ENCODE data around the gene ZBTB48. TPM values are rescaled to one million over a fixed set of nuclear protein-coding genes. Genes with fewer than 3 reads are reported as not detected.

ZBTB48 gene
- total RNA-seq, 1 donor from 2014 or later, result 20.0 TPM

DNA sequence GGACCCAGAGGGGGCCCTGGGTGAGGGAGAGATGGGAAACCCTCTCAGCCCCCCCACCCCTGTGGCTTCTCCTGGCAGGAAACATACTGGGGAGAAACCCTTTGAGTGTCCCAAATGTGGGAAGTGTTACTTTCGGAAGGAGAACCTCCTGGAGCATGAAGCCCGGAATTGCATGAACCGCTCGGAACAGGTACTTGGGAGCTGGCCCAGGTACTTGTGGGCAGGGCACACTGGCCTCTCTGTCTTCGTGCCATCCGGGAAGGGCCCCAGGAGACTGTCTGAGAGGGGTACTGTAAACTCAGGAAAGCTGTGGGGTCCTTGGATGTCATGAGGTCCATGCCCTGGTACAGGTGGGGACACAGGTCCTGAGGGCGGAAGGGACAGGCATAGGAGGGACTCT lies 6.0 kb downstream of the ZBTB48 start:
- Histone ChIP-seq H2AFZ (ENCODE audit: low read depth, low read length) (no peak overlapping the region), H3K27me3 (ENCODE audit: insufficient read depth, low read length) (no peaks in the 10 kb centered on the region), H3K4me1 (ENCODE audit: insufficient read depth, low read length) (peaks cover 3% of the 10 kb centered on the region), H4K20me1 (ENCODE audit: insufficient read depth, low read length) (peaks cover 72% of the 10 kb centered on the region), H3K4me2 (ENCODE audit: low read length) (no peak overlapping the region), H3K79me2 (ENCODE audit: insufficient read depth, low read length) (peaks cover 30% of the 10 kb centered on the region), H3K36me3 (ENCODE audit: insufficient read depth, low read length) (peaks cover 7% of the 10 kb centered on the region), H3K9me3 (ENCODE audit: insufficient read depth, low read depth, low read length) (no peaks in the 10 kb centered on the region), H3K4me3 (ENCODE audit: insufficient read depth, low read depth, low read length) (no peak overlapping the region), H3K9ac (ENCODE audit: low read length) (no peak overlapping the region), H3K27ac (ENCODE audit: low read depth, low read length) (no peak overlapping the region)
- DNase-seq (ENCODE audit: low read depth) (no peak), FAIRE-seq (no peak)
- Mint-ChIP-seq H3K27me3 (ENCODE audit: low read depth, unreplicated experiment) (no peaks in the 10 kb centered on the region), H3K27ac (ENCODE audit: unreplicated experiment) (no peak overlapping the region), H3K4me3 (ENCODE audit: unreplicated experiment) (no peak overlapping the region), H3K36me3 (ENCODE audit: low read depth, unreplicated experiment) (peaks cover 15% of the 10 kb centered on the region), H3K4me1 (ENCODE audit: low read depth, unreplicated experiment) (peaks cover 11% of the 10 kb centered on the region), H3K9me3 (ENCODE audit: unreplicated experiment) (no peaks in the 10 kb centered on the region)
- TF ChIP-seq, protein P1, sequence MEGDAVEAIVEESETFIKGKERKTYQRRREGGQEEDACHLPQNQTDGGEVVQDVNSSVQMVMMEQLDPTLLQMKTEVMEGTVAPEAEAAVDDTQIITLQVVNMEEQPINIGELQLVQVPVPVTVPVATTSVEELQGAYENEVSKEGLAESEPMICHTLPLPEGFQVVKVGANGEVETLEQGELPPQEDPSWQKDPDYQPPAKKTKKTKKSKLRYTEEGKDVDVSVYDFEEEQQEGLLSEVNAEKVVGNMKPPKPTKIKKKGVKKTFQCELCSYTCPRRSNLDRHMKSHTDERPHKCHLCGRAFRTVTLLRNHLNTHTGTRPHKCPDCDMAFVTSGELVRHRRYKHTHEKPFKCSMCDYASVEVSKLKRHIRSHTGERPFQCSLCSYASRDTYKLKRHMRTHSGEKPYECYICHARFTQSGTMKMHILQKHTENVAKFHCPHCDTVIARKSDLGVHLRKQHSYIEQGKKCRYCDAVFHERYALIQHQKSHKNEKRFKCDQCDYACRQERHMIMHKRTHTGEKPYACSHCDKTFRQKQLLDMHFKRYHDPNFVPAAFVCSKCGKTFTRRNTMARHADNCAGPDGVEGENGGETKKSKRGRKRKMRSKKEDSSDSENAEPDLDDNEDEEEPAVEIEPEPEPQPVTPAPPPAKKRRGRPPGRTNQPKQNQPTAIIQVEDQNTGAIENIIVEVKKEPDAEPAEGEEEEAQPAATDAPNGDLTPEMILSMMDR (IDR thresholded peaks at IDR 0.05; ENCODE audit: insufficient read depth, low read depth, low read length), result no peak
- TF ChIP-seq EZH2 (IDR thresholded peaks at IDR 0.05; ENCODE audit: insufficient read depth, low read length), result no peak

DNA sequence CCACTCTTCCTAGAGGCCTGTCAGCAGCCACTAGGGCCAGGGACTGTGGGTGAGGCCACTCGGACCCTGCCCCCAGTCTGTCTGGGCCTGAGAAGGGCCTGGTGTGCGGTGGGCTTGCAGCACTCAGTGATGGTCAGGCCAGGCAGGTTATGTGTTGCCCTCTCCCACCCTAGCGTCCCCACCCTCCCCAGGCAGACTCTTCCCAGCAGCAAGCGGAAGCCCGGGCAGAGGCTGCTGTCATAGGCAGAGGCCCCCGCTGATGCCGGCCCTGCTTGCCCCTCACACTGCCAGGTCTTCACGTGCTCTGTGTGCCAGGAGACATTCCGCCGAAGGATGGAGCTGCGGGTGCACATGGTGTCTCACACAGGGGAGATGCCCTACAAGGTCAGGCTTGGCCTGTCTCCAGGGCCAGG lies 6.6 kb downstream of the ZBTB48 start:
- Mint-ChIP-seq H3K27me3 (ENCODE audit: low read depth, unreplicated experiment) (no peaks in the 10 kb centered on the region), H3K4me1 (ENCODE audit: low read depth, unreplicated experiment) (peaks cover 8% of the 10 kb centered on the region), H3K36me3 (ENCODE audit: low read depth, unreplicated experiment) (peaks cover 15% of the 10 kb centered on the region), H3K27ac (ENCODE audit: unreplicated experiment) (no peak overlapping the region), H3K9me3 (ENCODE audit: unreplicated experiment) (no peaks in the 10 kb centered on the region), H3K4me3 (ENCODE audit: unreplicated experiment) (no peak overlapping the region)
- no peak overlapping the region for H2AFZ ChIP-seq (ENCODE audit: low read depth, low read length)
- DNase-seq (ENCODE audit: low read depth) (no peak), FAIRE-seq (no peak)
- H3K36me3 ChIP-seq (ENCODE audit: insufficient read depth, low read length), result peaks cover 7% of the 10 kb centered on the region
- H3K27me3 ChIP-seq (ENCODE audit: insufficient read depth, low read length), result no peaks in the 10 kb centered on the region
- H3K79me2 ChIP-seq (ENCODE audit: insufficient read depth, low read length), result peaks cover 30% of the 10 kb centered on the region
- H4K20me1 ChIP-seq (ENCODE audit: insufficient read depth, low read length), result peaks cover 72% of the 10 kb centered on the region
- no peak overlapping the region for H3K27ac ChIP-seq (ENCODE audit: low read depth, low read length)
- H3K4me3 ChIP-seq (ENCODE audit: insufficient read depth, low read depth, low read length), result no peak overlapping the region
- H3K9ac ChIP-seq (ENCODE audit: low read length), result no peak overlapping the region
- H3K4me1 ChIP-seq (ENCODE audit: insufficient read depth, low read length), result no peaks in the 10 kb centered on the region
- TF ChIP-seq, protein P1 (IDR thresholded peaks at IDR 0.05; ENCODE audit: insufficient read depth, low read depth, low read length), result no peak
- no peak for TF ChIP-seq EZH2 (IDR thresholded peaks at IDR 0.05; ENCODE audit: insufficient read depth, low read length)
- H3K9me3 ChIP-seq (ENCODE audit: insufficient read depth, low read depth, low read length), result no peaks in the 10 kb centered on the region
- H3K4me2 ChIP-seq (ENCODE audit: low read length), result no peak overlapping the region

DNA sequence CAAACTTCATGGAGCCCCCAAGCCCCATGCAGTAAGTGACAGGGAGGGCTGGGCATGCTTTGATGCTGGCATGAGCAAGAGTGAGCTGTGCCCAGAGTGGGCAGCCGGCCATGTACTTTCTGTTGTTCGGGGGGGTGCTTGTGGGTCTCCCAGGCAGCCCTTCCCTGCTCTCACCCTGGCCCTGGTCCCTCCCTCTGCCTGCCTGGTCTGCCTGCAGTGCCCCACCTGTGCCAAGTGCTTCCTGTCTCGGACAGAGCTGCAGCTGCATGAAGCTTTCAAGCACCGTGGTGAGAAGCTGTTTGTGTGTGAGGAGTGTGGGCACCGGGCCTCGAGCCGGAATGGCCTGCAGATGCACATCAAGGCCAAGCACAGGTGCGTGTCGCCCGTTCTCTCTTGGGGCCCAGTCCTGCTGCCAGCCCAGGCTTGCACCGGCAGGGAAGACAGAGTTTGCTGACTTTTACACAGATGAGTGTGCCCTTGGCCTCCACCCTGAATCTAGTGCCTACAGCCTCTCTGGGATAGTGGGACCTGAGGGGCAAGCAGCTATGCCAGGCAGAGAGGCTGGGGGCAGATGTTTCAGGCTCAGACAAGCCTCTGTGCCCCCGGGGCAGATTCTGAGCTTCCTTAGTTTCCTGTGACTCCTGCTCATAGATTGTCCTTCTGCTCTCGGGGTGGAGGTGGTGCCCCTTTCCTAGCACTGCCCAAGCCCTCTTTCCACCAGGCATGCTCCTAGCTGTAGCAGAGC lies 7.6 kb downstream of the ZBTB48 start:
- peaks cover 15% of the 10 kb centered on the region for H3K36me3 Mint-ChIP-seq (ENCODE audit: low read depth, unreplicated experiment)
- Histone ChIP-seq H3K9ac (ENCODE audit: low read length) (no peak overlapping the region), H3K4me2 (ENCODE audit: low read length) (no peak overlapping the region), H3K27ac (ENCODE audit: low read depth, low read length) (no peak overlapping the region), H2AFZ (ENCODE audit: low read depth, low read length) (no peak overlapping the region), H3K27me3 (ENCODE audit: insufficient read depth, low read length) (no peaks in the 10 kb centered on the region), H3K4me1 (ENCODE audit: insufficient read depth, low read length) (no peaks in the 10 kb centered on the region), H3K4me3 (ENCODE audit: insufficient read depth, low read depth, low read length) (no peak overlapping the region), H3K9me3 (ENCODE audit: insufficient read depth, low read depth, low read length) (no peaks in the 10 kb centered on the region), H4K20me1 (ENCODE audit: insufficient read depth, low read length) (peaks cover 73% of the 10 kb centered on the region), H3K36me3 (ENCODE audit: insufficient read depth, low read length) (peaks cover 7% of the 10 kb centered on the region), H3K79me2 (ENCODE audit: insufficient read depth, low read length) (peaks cover 29% of the 10 kb centered on the region)
- H3K4me1 Mint-ChIP-seq (ENCODE audit: low read depth, unreplicated experiment), result peaks cover 2% of the 10 kb centered on the region
- no peak overlapping the region for H3K4me3 Mint-ChIP-seq (ENCODE audit: unreplicated experiment)
- no peak for FAIRE-seq
- H3K27me3 Mint-ChIP-seq (ENCODE audit: low read depth, unreplicated experiment), result no peaks in the 10 kb centered on the region
- TF ChIP-seq, protein P1 (IDR thresholded peaks at IDR 0.05; ENCODE audit: insufficient read depth, low read depth, low read length), result no peak
- TF ChIP-seq EZH2 (IDR thresholded peaks at IDR 0.05; ENCODE audit: insufficient read depth, low read length), result no peak
- no peak for DNase-seq (ENCODE audit: low read depth)
- H3K27ac Mint-ChIP-seq (ENCODE audit: unreplicated experiment), result no peak overlapping the region
- H3K9me3 Mint-ChIP-seq (ENCODE audit: unreplicated experiment), result no peaks in the 10 kb centered on the region

Measured in astrocyte (in vitro differentiated cells and primary cell).